Karpas-422 (cell line): Measurements from ENCODE around the gene CD8A. TPM values are rescaled to one million over a fixed set of nuclear protein-coding genes. Genes with fewer than 3 reads are reported as not detected.
"Not testable (repeated sequence)": the region's sequence is repeated elsewhere in the genome, so short reads cannot be mapped to it uniquely, and the experiment has no call there.

Experiments used
- DNase-seq: peaks from one replicate; pipeline ENCODE4 v3.0.0-alpha.2; 2015
- H2AFZ ChIP-seq: fragments of 200-600 bp; sonication (generic); 2 replicates; pipeline ENCODE4 v1.6.1; 2014; ENCODE audit warnings: antibody characterized with exemption, low read length, mixed read lengths
- H3K27ac ChIP-seq: fragments of 200-600 bp; sonication (generic); 2 replicates; pipeline ENCODE4 v1.5.1; 2014; ENCODE audit warnings: mild to moderate bottlenecking, low read length, moderate library complexity
- H3K27me3 ChIP-seq: fragments of 200-600 bp; sonication (generic); 2 replicates; pipeline ENCODE4 v1.6.1; 2014; ENCODE audit warnings: low read length, mixed read lengths
- H3K36me3 ChIP-seq: fragments of 200-600 bp; sonication (generic); 2 replicates; pipeline ENCODE4 v1.6.1; 2014; ENCODE audit warnings: low read length, mixed read lengths; ENCODE audit not compliant: insufficient read depth
- H3K4me1 ChIP-seq: fragments of 200-600 bp; sonication (generic); 2 replicates; pipeline ENCODE4 v1.6.1; 2014; ENCODE audit warnings: mild to moderate bottlenecking, low read length, mixed read lengths
- H3K4me2 ChIP-seq: fragments of 200-600 bp; sonication (generic); 2 replicates; pipeline ENCODE4 v1.6.1; 2014; ENCODE audit warnings: low read length, low read depth, mild to moderate bottlenecking; ENCODE audit not compliant: poor library complexity, severe bottlenecking
- H3K4me3 ChIP-seq: fragments of 200-600 bp; sonication (generic); 2 replicates; pipeline ENCODE4 v1.5.1; 2014; ENCODE audit warnings: mild to moderate bottlenecking, antibody characterized with exemption, low read length, mixed read lengths
- H3K79me2 ChIP-seq: fragments of 200-600 bp; sonication (generic); 2 replicates; pipeline ENCODE4 v1.6.1; 2014; ENCODE audit warnings: mild to moderate bottlenecking, low read length, mixed read lengths
- H3K9ac ChIP-seq: fragments of 200-600 bp; sonication (generic); 2 replicates; pipeline ENCODE4 v1.6.0; 2014; ENCODE audit warnings: low read length
- H3K9me2 ChIP-seq: fragments of 200-600 bp; sonication (generic), shearing (Covaris generic); replicated peaks from 2 replicates; pipeline ENCODE4 v1.6.0; 2014; ENCODE audit warnings: mild to moderate bottlenecking, low read length, moderate library complexity; ENCODE audit not compliant: insufficient read depth
- H3K9me3 ChIP-seq: fragments of 300-700, 200-600 bp; sonication (generic); 2 replicates; pipeline ENCODE4 v1.6.1; 2014; ENCODE audit warnings: low read length, mixed read lengths
- H4K20me1 ChIP-seq: fragments of 200-600 bp; sonication (generic); 2 replicates; pipeline ENCODE4 v1.6.1; 2014; ENCODE audit warnings: mild to moderate bottlenecking, antibody characterized with exemption, low read length, low read depth; ENCODE audit not compliant: insufficient read depth
- total RNA-seq: library from RNA; depleted of rRNA; stranded (reverse); fragments of >200 nt; shearing (Covaris generic); gene quantifications from 2 replicates; pipeline ENCODE4 v1.2.3, GENCODE V29; 2014; ENCODE audit warnings: low replicate concordance; rRNA removed

CD8A gene
- total RNA-seq: not detected in 2 replicates

- H3K9me2 ChIP-seq: no peaks in the 10 kb centered on the region
- peaks cover 3% of the 10 kb centered on the region; the same call in 1 of the 2 replicates for H3K27me3 ChIP-seq
- H3K4me2 ChIP-seq: no peak within 1 kb of the TSS
- H3K4me3 ChIP-seq: no peak within 1 kb of the TSS
- H3K4me1 ChIP-seq: no peaks in the 10 kb centered on the region
- no peak for DNase-seq
- H3K27ac ChIP-seq: no peak within 1 kb of the TSS
- H4K20me1 ChIP-seq: no peaks in the 10 kb centered on the region
- no peak within 1 kb of the TSS for H2AFZ ChIP-seq
- no peaks in the 10 kb centered on the region for H3K79me2 ChIP-seq
- H3K36me3 ChIP-seq: peaks cover 2% of the 10 kb centered on the region; the same call in 1 of the 2 replicates
- H3K9me3 ChIP-seq: peaks cover 4% of the 10 kb centered on the region; the same call in 1 of the 2 replicates
- H3K9ac ChIP-seq: no peak within 1 kb of the TSS
These were observed at the start of gene CD8A for GRCh38 chr2:86790676-86791572. TSS of gene CD8A (minus strand) at chr2:86790913. CDS start at chr2:86790825, 88 bp downstream.

- DNase-seq, H4K20me1 ChIP-seq, H3K4me1 ChIP-seq: not testable (repeated sequence)
These were observed 49.3 kb upstream of the CD8A start for GRCh38 chr2:86839871-86840548.

GRCh38 chr2:86839455-86839854 lies 48.7 kb upstream of the CD8A start:
- not testable (repeated sequence) for H3K4me1 ChIP-seq, H3K27ac ChIP-seq

More at GRCh38 chr2:86839871-86840548, 49.3 kb upstream of the CD8A start:
- not testable (repeated sequence) for H3K9me3 ChIP-seq, H2AFZ ChIP-seq, H3K27me3 ChIP-seq, H3K9ac ChIP-seq, H3K4me2 ChIP-seq, H3K9me2 ChIP-seq, H3K36me3 ChIP-seq, H3K27ac ChIP-seq, H3K4me3 ChIP-seq, H3K79me2 ChIP-seq

GRCh38 chr2:86837714-86838113 lies 47.0 kb upstream of the CD8A start:
- not testable (repeated sequence) for H3K9ac ChIP-seq, H3K27me3 ChIP-seq, H3K79me2 ChIP-seq, H3K4me2 ChIP-seq, H3K9me2 ChIP-seq, H3K27ac ChIP-seq, H3K36me3 ChIP-seq, DNase-seq, H2AFZ ChIP-seq, H3K4me1 ChIP-seq, H3K4me3 ChIP-seq, H4K20me1 ChIP-seq, H3K9me3 ChIP-seq

More at GRCh38 chr2:86839455-86839854, 48.7 kb upstream of the CD8A start:
- H3K79me2 ChIP-seq, H3K9me3 ChIP-seq, H3K9ac ChIP-seq, H3K4me2 ChIP-seq, H3K36me3 ChIP-seq, H3K27me3 ChIP-seq, H4K20me1 ChIP-seq, H2AFZ ChIP-seq, H3K9me2 ChIP-seq, H3K4me3 ChIP-seq, DNase-seq: not testable (repeated sequence)

- not testable (repeated sequence) for H3K27ac ChIP-seq, H3K27me3 ChIP-seq, DNase-seq, H3K36me3 ChIP-seq, H3K4me2 ChIP-seq, H3K9ac ChIP-seq, H3K9me3 ChIP-seq, H3K79me2 ChIP-seq, H4K20me1 ChIP-seq, H3K4me3 ChIP-seq, H2AFZ ChIP-seq, H3K4me1 ChIP-seq, H3K9me2 ChIP-seq
These were observed 46.4 kb upstream of the CD8A start for GRCh38 chr2:86836915-86837695.

GRCh38 chr2:86835548-86835889 lies 44.8 kb upstream of the CD8A start:
- H4K20me1 ChIP-seq, H3K9ac ChIP-seq, H3K4me1 ChIP-seq, H3K36me3 ChIP-seq, DNase-seq, H3K4me2 ChIP-seq, H3K4me3 ChIP-seq, H3K9me2 ChIP-seq, H3K27me3 ChIP-seq, H3K9me3 ChIP-seq, H3K79me2 ChIP-seq, H2AFZ ChIP-seq, H3K27ac ChIP-seq: not testable (repeated sequence)

GRCh38 chr2:86833315-86833714 lies 42.6 kb upstream of the CD8A start:
- no peak overlapping the region for H2AFZ ChIP-seq
- H4K20me1 ChIP-seq: no peaks in the 10 kb centered on the region
- peak; percentile 16 for DNase-seq
- no peaks in the 10 kb centered on the region for H3K79me2 ChIP-seq
- no peak overlapping the region for H3K9ac ChIP-seq
- no peak overlapping the region for H3K4me3 ChIP-seq
- H3K27me3 ChIP-seq: no peaks in the 10 kb centered on the region
- H3K9me2 ChIP-seq: no peaks in the 10 kb centered on the region
- H3K27ac ChIP-seq: no peak overlapping the region
- H3K36me3 ChIP-seq: no peaks in the 10 kb centered on the region
- H3K4me2 ChIP-seq: no peak overlapping the region
- no peaks in the 10 kb centered on the region for H3K9me3 ChIP-seq
- H3K4me1 ChIP-seq: no peaks in the 10 kb centered on the region
